Measurements from ENCODE around the gene TNFRSF13B. TPM values are rescaled to one million over a fixed set of nuclear protein-coding genes. Genes with fewer than 3 reads are reported as not detected.

The TNFRSF13B gene
- total RNA-seq, 1 experiment from 2014 or later: not detected

GRCh38 chr17:16929035-16929680 lies 42.8 kb downstream of the TNFRSF13B start:
- RAD21 ChIA-PET (ENCODE audit: low non-redundant PET in 1 of 2, low total read pairs in 2 of 2, uncharacterized antibody in 2 of 2, unreplicated experiment in 2 of 2): no interaction called here

DNA sequence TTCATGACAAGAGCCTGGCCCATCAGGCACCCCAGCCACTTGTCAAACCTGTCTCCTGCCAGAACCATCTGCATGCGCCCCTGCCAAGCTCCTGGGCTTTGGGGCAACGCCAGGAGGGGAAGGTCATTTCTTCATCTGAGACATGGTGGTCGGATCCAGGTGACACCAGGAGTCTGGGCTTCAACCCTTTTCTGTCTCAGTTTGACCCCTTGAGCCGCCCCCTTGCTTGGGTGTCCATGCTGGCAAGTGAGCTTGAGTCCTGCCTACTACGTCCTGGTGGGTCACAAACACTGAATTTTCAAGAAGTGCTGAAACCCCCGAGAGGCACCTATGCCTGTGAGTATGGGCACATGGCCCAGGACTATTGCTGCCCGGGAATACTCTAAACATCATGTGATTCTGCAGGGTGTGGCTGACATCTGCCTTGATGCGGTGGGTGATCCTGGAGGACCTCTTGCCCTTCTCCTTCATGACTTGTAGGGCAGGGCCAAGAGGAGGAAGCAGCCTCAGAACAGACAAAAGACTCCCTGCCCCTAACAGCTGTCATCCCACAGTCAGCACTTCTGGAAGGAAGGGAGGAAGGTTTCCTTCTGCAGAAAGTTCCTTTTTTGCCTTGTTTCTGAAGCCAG lies 43.4 kb downstream of the TNFRSF13B start:
- Histone ChIP-seq H3K9me2 (ENCODE audit: insufficient read depth) (no peaks in the 10 kb centered on the region), H3K9me3 (ENCODE audit: control insufficient read depth in 1 of 2, insufficient read depth in 1 of 2, low read depth in 1 of 2, low read length in 2 of 2) (no peaks in the 10 kb centered on the region), H4K20me1 (ENCODE audit: insufficient read depth) (no peaks in the 10 kb centered on the region), H3K79me2 (ENCODE audit: insufficient read depth, low read length) (no peaks in the 10 kb centered on the region), H3K4me2 (ENCODE audit: low read length) (no peak overlapping the region), H3K4me1 (ENCODE audit: control insufficient read depth in 1 of 2, insufficient read depth in 2 of 2, low read length in 2 of 2) (peaks cover 0 to 3% of the 10 kb centered on the region in 2 experiments; a peak in 1 of 4 replicates), H3K27ac (ENCODE audit: low read depth, low read length) (no peak overlapping the region), H2AFZ (ENCODE audit: low read depth, low read length, poor library complexity, severe bottlenecking) (no peak overlapping the region), H3K36me3 (ENCODE audit: control insufficient read depth in 1 of 2, insufficient read depth in 2 of 2, low read length in 2 of 2) (no peaks in the 10 kb centered on the region), H3K9ac (ENCODE audit: low read length) (no peak overlapping the region), H3K27me3 (ENCODE audit: insufficient read depth, low read length) (no peaks in the 10 kb centered on the region), H3K4me3 (replicated peaks in 1 of 2; ENCODE audit: low read depth in 1 of 2, low read length in 2 of 2) (no peak overlapping the region)
- RAD21 ChIA-PET (ENCODE audit: low non-redundant PET in 1 of 2, low total read pairs in 2 of 2, uncharacterized antibody in 2 of 2, unreplicated experiment in 2 of 2): no interaction called here
- intact Hi-C loops (cut with micrococcal nuclease): no loop called here
- CTCF ChIA-PET: no interaction called here
- no peak for ATAC-seq
- no TSS peak for BruUV-seq (replicated peaks)
- POLR2A ChIA-PET: no interaction called here
- no peak for DNase-seq (ENCODE audit: low read depth, low spot score)
- TF ChIP-seq EGR1 (IDR thresholded peaks at IDR 0.05; ENCODE audit: low read depth): no peak
- TF ChIP-seq POLR2A (IDR thresholded peaks at IDR 0.05; ENCODE audit: borderline replicate concordance, extremely low read depth, insufficient read depth, insufficient read length): no peak
- TF ChIP-seq JUND (IDR thresholded peaks at IDR 0.05): no peak
- no peak for TF ChIP-seq FOSL1 (IDR thresholded peaks at IDR 0.05; ENCODE audit: low read depth)
- TF ChIP-seq CEBPB (IDR thresholded peaks at IDR 0.05; ENCODE audit: low read depth): no peak
- TF ChIP-seq SP1 (IDR thresholded peaks at IDR 0.05; ENCODE audit: low read depth): no peak
- no peak for TF ChIP-seq ATF3 (IDR thresholded peaks at IDR 0.05)
- TF ChIP-seq, protein P1, sequence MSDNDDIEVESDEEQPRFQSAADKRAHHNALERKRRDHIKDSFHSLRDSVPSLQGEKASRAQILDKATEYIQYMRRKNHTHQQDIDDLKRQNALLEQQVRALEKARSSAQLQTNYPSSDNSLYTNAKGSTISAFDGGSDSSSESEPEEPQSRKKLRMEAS (IDR thresholded peaks at IDR 0.05): no peak
- no peak for TF ChIP-seq EZH2 (IDR thresholded peaks at IDR 0.05)
- TF ChIP-seq, protein P2, sequence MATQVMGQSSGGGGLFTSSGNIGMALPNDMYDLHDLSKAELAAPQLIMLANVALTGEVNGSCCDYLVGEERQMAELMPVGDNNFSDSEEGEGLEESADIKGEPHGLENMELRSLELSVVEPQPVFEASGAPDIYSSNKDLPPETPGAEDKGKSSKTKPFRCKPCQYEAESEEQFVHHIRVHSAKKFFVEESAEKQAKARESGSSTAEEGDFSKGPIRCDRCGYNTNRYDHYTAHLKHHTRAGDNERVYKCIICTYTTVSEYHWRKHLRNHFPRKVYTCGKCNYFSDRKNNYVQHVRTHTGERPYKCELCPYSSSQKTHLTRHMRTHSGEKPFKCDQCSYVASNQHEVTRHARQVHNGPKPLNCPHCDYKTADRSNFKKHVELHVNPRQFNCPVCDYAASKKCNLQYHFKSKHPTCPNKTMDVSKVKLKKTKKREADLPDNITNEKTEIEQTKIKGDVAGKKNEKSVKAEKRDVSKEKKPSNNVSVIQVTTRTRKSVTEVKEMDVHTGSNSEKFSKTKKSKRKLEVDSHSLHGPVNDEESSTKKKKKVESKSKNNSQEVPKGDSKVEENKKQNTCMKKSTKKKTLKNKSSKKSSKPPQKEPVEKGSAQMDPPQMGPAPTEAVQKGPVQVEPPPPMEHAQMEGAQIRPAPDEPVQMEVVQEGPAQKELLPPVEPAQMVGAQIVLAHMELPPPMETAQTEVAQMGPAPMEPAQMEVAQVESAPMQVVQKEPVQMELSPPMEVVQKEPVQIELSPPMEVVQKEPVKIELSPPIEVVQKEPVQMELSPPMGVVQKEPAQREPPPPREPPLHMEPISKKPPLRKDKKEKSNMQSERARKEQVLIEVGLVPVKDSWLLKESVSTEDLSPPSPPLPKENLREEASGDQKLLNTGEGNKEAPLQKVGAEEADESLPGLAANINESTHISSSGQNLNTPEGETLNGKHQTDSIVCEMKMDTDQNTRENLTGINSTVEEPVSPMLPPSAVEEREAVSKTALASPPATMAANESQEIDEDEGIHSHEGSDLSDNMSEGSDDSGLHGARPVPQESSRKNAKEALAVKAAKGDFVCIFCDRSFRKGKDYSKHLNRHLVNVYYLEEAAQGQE (IDR thresholded peaks at IDR 0.05; ENCODE audit: low read depth): no peak

More at GRCh38 chr17:16929035-16929680, 42.8 kb downstream of the TNFRSF13B start:
- no peaks in the 10 kb centered on the region for H3K9me3 ChIP-seq (ENCODE audit: control insufficient read depth in 1 of 2, insufficient read depth in 1 of 2, low read depth in 1 of 2, low read length in 2 of 2)
- H3K9ac ChIP-seq (ENCODE audit: low read length): no peak overlapping the region
- no peaks in the 10 kb centered on the region for H3K27me3 ChIP-seq (ENCODE audit: insufficient read depth, low read length)
- H2AFZ ChIP-seq (ENCODE audit: low read depth, low read length, poor library complexity, severe bottlenecking): no peak overlapping the region
- BruUV-seq (replicated peaks): no TSS peak
- no peaks in the 10 kb centered on the region for H3K36me3 ChIP-seq (ENCODE audit: control insufficient read depth in 1 of 2, insufficient read depth in 2 of 2, low read length in 2 of 2)
- H3K27ac ChIP-seq (ENCODE audit: low read depth, low read length): no peak overlapping the region
- intact Hi-C loops (cut with micrococcal nuclease): no loop called here
- ATAC-seq (no peak), DNase-seq (ENCODE audit: low read depth, low spot score) (no peak)
- no peaks in the 10 kb centered on the region for H3K79me2 ChIP-seq (ENCODE audit: insufficient read depth, low read length)
- CTCF ChIA-PET: no interaction called here
- POLR2A ChIA-PET: no interaction called here
- H3K4me1 ChIP-seq (ENCODE audit: control insufficient read depth in 1 of 2, insufficient read depth in 2 of 2, low read length in 2 of 2): peaks cover 0 to 7% of the 10 kb centered on the region in 2 experiments; a peak in 1 of 4 replicates
- H3K9me2 ChIP-seq (ENCODE audit: insufficient read depth): no peaks in the 10 kb centered on the region
- no peak overlapping the region for H3K4me2 ChIP-seq (ENCODE audit: low read length)
- no peak for TF ChIP-seq ZNF274 (IDR thresholded peaks at IDR 0.05; ENCODE audit: low read depth, low read length)
- no peak for TF ChIP-seq POLR2A (IDR thresholded peaks at IDR 0.05; ENCODE audit: borderline replicate concordance, extremely low read depth, insufficient read depth, insufficient read length)
- TF ChIP-seq FOSL1 (IDR thresholded peaks at IDR 0.05; ENCODE audit: low read depth): no peak
- TF ChIP-seq, protein P3, sequence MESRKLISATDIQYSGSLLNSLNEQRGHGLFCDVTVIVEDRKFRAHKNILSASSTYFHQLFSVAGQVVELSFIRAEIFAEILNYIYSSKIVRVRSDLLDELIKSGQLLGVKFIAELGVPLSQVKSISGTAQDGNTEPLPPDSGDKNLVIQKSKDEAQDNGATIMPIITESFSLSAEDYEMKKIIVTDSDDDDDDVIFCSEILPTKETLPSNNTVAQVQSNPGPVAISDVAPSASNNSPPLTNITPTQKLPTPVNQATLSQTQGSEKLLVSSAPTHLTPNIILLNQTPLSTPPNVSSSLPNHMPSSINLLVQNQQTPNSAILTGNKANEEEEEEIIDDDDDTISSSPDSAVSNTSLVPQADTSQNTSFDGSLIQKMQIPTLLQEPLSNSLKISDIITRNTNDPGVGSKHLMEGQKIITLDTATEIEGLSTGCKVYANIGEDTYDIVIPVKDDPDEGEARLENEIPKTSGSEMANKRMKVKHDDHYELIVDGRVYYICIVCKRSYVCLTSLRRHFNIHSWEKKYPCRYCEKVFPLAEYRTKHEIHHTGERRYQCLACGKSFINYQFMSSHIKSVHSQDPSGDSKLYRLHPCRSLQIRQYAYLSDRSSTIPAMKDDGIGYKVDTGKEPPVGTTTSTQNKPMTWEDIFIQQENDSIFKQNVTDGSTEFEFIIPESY (IDR thresholded peaks at IDR 0.05; ENCODE audit: extremely low read depth, insufficient replicate concordance, low read length): no peak
- no peak for TF ChIP-seq CBX3 (IDR thresholded peaks at IDR 0.05; ENCODE audit: low read depth)
- H4K20me1 ChIP-seq (ENCODE audit: insufficient read depth): no peaks in the 10 kb centered on the region
- H3K4me3 ChIP-seq (replicated peaks in 1 of 2; ENCODE audit: low read depth in 1 of 2, low read length in 2 of 2): no peak overlapping the region
